ENCODE measurements around the gene AQP5. TPM values are rescaled to one million over a fixed set of nuclear protein-coding genes. Genes with fewer than 3 reads are reported as not detected.
A peak's percentile ranks its signal among the peaks of the same experiment; 100 is the strongest.

Gene AQP5
- total RNA-seq (under 1 TPM in 5 of 9 donors, not detected in 4; 0.20 to 0.63 (median 0.44) TPM), polyA plus RNA-seq (under 1 TPM; 0.61 to 0.78 TPM)
- long read RNA-seq, donor 1, result 0 reads
- long read RNA-seq, donor 2, partial matches to known transcripts, result 0 of 1 reads
- long read RNA-seq, donor 2, other reads (novel, unspliced or antisense), result 0 of 1 reads
- long read RNA-seq, donor 3, result 0 reads

DNA sequence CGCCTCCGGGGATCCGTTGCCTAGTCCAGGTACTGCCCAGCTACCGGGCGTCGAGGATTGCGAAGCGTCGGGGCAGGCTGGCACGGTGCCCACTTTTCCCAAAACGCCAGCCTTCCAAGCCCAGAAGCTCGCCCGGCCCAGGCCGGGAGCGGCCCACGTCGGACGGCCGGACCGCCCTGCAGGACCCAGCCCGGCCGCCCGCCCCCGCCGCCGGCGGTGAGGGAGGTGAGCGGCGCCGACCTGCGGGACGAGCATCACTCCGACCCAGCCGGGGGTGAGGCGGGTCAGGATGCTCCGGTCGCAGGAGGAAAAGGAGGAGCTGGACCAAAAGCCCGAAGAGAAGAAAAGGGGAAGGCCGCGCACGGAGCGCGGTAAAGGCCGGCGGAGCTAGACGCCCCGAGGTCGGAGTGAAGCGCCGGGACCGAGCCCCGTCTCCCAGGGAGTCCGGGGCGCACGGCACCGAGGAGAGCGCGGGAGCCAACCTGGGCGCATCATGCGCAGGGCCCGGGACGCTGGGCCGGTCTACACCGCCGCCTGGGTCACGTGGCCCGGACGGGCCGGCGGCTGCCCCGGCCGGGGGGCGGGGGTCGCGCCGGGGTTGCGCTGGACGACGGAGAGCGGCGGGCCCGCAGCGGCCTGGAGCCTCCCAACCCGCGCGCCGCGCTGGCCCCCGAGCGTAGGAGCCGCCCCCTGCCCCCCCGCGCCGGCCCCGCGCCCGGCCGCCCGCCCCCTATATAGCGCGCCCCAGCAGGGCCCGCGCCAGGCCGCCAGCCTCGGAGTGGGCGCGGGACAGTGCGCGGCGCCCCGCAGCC lies at the start of gene AQP5:
Gene AQP5, plus strand, starts transcription at position 762 of the 812 bp plus-strand sequence. CDS start 146 bp downstream, outside the sequence.
- Histone ChIP-seq H3K4me1 (peaks cover 0 to 24% (median 5%) of the 10 kb centered on the region in 12 donors), H3K27me3 (peaks cover 0 to 84% (median 17%) of the 10 kb centered on the region in 9 donors), H3K36me3 (no peaks in the 10 kb centered on the region), H3K4me3 (peak within 1 kb of the TSS; percentile 11 to 48 (median 38)), H3K27ac (peak within 1 kb of the TSS in 1 of 12 donors; percentile 29), H3K9me3 (no peaks in the 10 kb centered on the region)
- TF ChIP-seq, protein P1, sequence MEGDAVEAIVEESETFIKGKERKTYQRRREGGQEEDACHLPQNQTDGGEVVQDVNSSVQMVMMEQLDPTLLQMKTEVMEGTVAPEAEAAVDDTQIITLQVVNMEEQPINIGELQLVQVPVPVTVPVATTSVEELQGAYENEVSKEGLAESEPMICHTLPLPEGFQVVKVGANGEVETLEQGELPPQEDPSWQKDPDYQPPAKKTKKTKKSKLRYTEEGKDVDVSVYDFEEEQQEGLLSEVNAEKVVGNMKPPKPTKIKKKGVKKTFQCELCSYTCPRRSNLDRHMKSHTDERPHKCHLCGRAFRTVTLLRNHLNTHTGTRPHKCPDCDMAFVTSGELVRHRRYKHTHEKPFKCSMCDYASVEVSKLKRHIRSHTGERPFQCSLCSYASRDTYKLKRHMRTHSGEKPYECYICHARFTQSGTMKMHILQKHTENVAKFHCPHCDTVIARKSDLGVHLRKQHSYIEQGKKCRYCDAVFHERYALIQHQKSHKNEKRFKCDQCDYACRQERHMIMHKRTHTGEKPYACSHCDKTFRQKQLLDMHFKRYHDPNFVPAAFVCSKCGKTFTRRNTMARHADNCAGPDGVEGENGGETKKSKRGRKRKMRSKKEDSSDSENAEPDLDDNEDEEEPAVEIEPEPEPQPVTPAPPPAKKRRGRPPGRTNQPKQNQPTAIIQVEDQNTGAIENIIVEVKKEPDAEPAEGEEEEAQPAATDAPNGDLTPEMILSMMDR (IDR thresholded peaks at IDR 0.05), result no peak
- no peak for TF ChIP-seq POLR2A (IDR thresholded peaks at IDR 0.05)
- DNase-seq (no peak), ATAC-seq (no peak)
- intact Hi-C loops (cut with DNase I), result loop anchor here in 5 of 10 donors (5.0 to 10.0 kb wide), 4 partner anchors 94 to 223 kb away; no protein-coding TSS in a partner anchor
- 2 to 5% (median 4%) methylated on average over 25 to 111 of the region's 111 CpGs for WGBS, 4 donors

- peak in 3 of 5 donors; percentile 48 to 72 (median 68) for DNase-seq
- no peaks in the 10 kb centered on the region for H3K36me3 ChIP-seq
Observed at GRCh38 chr12:49912345-49913255, 49.1 kb upstream of the AQP5 start.

GRCh38 chr12:49916129-49916919 lies 45.3 kb upstream of the AQP5 start:
- no peaks in the 10 kb centered on the region for H3K36me3 ChIP-seq
- H3K9me3 ChIP-seq, result no peaks in the 10 kb centered on the region
- peaks cover 0 to 11% (median 0%) of the 10 kb centered on the region in 9 donors for H3K27me3 ChIP-seq
- H3K4me1 ChIP-seq, result peaks cover 0 to 11% (median 4%) of the 10 kb centered on the region in 12 donors
- no peak overlapping the region for H3K27ac ChIP-seq
- H3K4me3 ChIP-seq, result no peak overlapping the region
- DNase-seq, result peak in 1 of 5 donors; percentile 25
- no peak for ATAC-seq
- TF ChIP-seq POLR2A (IDR thresholded peaks at IDR 0.05), result no peak
- TF ChIP-seq, protein P1 (IDR thresholded peaks at IDR 0.05), result no peak
- intact Hi-C loops (cut with DNase I), result no loop called here
- WGBS, 4 donors, result 85 to 86% (median 86%) methylated on average over 8 of the region's 8 CpGs

More at GRCh38 chr12:49912345-49913255, 49.1 kb upstream of the AQP5 start:
- H3K27me3 ChIP-seq, result peaks cover 0 to 5% (median 0%) of the 10 kb centered on the region in 9 donors
- intact Hi-C loops (cut with DNase I), result no loop called here
- H3K4me1 ChIP-seq, result peaks cover 0 to 8% (median 1%) of the 10 kb centered on the region in 12 donors
- no peaks in the 10 kb centered on the region for H3K9me3 ChIP-seq
- WGBS, 4 donors, result 70 to 77% (median 76%) methylated on average over 16 of the region's 16 CpGs
- TF ChIP-seq POLR2A (IDR thresholded peaks at IDR 0.05), result no peak
- TF ChIP-seq, protein P1 (IDR thresholded peaks at IDR 0.05), result no peak
- H3K27ac ChIP-seq, result no peak overlapping the region
- ATAC-seq, result peak in 3 of 4 donors; percentile 64 to 90 (median 81)
- no peak overlapping the region for H3K4me3 ChIP-seq
